GM15510 (cell line): ENCODE results near the gene C1orf174.

Experiments
- POLR2A ChIP-seq: IDR thresholded peaks from 3 replicates; pipeline ENCODE4 v1.6.1; 2011; ENCODE audit warnings: borderline replicate concordance; ENCODE audit not compliant: insufficient read length; ENCODE audit errors: extremely low read depth

The C1orf174 gene

GRCh38 chr1:3915551-3916121, 15.6 kb upstream of the C1orf174 start:
- no peak for TF ChIP-seq POLR2A

DNA sequence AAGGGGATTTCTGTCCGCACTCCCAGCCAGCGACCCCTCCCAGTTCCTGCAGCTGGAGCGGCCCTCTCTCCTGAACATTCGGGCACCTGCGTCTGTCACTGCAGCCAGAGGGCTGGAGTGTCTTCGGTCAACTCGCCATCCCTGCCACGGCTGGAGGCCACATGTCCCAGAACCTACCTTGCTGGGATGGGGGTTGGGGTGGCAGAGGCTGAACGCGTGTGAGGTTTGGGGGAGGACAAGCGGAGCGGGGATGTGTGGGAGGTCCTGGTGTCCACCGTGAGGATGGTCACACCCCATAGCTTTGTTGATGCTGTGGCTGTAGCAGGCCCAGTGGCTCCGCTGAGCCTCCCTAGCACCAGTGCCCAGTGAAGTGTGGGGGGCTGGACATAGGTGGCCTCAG, 14.8 kb upstream of the C1orf174 start:
- no peak for TF ChIP-seq POLR2A

- TF ChIP-seq POLR2A: no peak
Measured at GRCh38 chr1:3914331-3914851, 14.3 kb upstream of the C1orf174 start.

DNA sequence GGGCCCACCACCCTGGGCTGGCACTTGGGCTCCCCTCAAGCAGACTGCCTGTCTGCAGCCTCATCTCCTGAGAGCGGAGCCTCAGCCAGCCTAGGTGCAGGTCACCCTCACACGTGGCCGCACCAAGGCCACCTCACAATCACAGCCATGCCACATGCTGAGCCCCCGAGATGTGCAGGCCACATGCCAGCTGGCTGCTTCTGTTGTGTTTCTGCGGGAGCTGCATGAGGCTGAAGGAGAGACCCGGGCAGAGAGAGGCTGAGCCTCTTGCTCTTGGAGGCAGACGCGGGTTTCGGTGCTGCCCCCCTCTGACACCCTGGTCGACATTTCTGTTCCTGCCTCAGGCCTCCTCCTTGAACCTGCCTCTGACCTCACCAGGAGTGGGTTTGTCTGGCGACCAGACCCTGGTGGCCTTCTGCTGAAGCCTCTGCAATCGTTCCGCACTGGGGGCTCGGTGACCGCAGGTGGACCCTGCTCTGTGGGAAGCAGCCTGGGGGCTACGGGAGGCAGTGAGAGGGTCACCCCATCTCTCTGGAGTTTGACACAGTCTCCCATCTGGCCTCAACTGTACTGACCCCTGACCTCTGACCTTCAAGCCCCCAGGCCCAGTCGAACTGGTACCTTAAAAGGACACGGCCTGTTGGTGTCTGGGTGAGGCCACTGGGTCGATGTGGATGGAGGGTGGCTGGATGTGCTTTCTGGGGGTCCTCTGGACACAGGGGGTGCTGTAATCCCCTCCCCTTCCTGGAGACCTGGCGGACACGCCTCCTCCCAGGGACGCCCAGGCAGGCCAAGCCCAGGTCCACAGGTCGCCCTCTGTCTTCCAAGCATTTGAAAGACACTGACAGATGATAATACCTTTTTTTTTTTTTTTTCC, 13.0 kb upstream of the C1orf174 start:
- no peak for TF ChIP-seq POLR2A

GRCh38 chr1:3911981-3912808, 12.1 kb upstream of the C1orf174 start:
- no peak for TF ChIP-seq POLR2A

DNA sequence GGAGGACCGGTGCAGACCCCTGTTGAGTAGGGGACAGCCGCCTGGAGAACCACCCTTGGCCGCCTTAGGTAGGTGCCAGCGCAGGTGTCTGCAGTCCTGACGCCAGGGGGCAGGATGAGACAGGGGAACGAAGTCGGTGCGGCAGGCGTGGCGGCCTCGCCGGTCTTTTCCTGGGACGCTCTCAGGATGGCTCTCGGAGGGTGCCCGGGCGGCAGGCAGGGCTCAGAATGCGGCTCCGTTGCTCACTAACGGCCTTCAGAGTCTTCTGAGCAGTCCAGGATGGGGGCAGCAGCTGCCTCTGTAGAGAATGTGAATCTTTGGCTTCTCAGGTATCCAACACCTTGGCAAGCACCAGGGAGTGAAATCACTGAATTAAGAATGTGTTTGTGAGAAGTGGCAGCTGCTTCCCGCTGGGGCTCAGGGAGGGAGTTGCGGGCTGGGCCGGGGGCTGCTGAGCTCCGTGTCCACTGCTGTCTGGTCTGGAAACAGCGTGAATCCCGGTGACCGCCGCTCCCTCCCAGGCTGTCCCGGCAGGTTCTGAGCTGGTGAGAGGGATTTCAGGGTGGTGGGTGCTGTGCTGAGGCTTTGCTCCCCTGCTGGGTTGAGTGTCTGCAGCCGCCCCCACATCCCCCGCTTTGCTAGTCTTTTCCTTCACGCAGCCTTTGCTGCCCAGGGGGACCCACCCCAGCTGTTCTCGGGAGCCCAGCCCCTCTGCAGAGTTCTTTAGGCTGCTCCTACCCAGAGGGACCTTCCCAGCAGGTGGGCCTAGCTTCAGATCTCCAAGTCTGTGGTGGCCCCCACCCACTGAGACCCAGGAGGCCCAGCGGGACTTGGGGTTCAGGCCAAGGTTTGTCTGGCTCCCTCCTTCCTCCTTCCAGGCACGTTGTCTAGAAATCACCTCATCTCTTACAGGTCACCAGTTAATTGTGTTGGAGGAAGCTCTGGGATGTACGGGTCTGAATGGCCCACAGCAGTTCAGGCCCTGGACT, 11.1 kb upstream of the C1orf174 start:
- TF ChIP-seq POLR2A: no peak

DNA sequence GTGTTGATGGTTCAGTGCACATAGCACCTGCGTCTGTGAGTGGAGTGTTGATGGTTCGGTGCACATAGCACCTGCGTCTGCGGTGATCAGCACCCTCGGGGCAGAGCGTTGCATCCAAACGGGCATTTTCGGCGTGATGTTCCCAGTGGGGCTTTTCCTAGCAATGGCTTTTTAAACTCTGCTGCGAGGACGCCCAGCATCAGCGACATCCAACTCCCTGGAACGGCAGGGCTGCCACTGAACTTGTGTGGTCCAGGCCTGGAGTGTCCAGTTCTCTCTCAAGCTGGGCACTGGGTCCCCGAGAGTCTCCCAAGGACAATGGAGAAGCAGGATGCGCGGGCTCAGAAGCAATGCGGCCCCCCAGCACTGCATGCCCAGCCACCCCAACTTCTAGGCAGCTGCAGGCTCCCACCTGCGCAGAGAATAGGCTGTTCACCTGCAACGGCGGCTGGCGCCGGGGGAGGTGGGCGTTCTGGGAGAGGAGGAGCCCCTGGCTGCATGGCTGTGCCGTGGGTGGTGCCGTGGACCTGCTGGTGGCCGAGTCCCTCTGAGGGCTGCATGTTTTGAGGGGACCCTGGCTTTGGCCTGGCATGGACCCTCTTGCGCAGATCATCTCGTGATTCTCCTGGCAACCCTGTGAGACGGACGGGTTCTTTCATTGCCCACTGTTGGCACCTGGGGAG, 10.1 kb upstream of the C1orf174 start:
- TF ChIP-seq POLR2A: no peak

DNA sequence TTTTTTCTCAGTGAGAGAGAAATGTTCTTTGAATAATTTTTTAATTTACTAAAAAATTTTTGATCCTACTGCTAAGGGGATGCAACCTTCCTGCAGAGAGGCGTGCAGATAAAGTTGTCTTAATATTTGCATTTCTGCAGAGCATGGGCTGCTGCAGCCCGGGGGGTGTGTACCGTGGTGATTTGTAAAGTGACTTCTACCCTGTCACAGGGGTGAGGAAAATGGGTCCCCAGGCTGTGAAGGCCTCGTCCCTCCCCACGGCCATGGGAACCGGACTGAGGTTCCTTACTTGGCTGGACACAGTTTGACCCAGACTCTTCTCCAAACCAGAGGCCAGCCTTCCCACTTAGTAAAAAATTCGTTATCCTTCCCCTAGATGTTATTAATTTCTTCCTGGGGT, 9.5 kb upstream of the C1orf174 start:
- no peak for TF ChIP-seq POLR2A

DNA sequence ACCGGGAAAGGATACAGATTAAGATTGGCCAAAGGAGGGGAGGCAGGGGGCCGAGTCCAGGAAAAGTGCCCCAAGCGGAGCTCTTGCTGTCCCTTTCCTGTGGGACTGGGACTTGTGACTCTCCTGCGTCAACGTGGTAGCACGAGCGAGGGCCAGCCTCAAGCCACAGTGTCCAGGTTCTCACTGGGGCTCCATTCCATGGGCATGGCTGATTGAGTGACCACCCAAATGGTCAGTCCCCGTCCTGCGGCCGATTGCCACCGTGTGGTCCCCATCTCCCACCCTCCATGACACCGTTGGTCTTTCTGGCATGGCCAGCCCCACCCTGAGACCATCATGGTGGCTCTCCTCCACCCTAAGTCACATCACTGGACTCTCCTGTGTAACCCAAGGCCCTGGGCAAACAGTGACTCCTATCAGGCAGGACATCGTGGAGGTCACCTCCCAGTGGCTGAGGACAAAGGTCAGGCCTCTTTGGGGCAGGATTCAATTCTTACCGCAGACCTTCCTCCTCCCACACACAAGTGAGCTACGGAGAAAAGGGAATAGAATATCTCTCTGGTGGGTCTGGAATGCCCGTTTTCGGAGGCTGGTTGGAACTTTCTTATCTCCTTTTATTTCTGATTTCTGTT, 8.9 kb upstream of the C1orf174 start:
- no peak for TF ChIP-seq POLR2A

GRCh38 chr1:3907621-3908165, 7.6 kb upstream of the C1orf174 start:
- no peak for TF ChIP-seq POLR2A

- TF ChIP-seq POLR2A: no peak
Measured at GRCh38 chr1:3907031-3907534, 7.0 kb upstream of the C1orf174 start.

- TF ChIP-seq POLR2A: no peak
Measured at GRCh38 chr1:3906672-3907020, 6.6 kb upstream of the C1orf174 start.
